ENCODE measurements around the gene IGSF21. TPM values are rescaled to one million over a fixed set of nuclear protein-coding genes. Genes with fewer than 3 reads are reported as not detected.

The IGSF21 gene
- total RNA-seq, 1 experiment from 2014 or later = 30.5 TPM

- TF ChIP-seq AFF4 (CRISPR knock-in tag; IDR thresholded peaks at IDR 0.05; ENCODE audit: borderline replicate concordance) (no peak), MLX (CRISPR knock-in tag; IDR thresholded peaks at IDR 0.05) (no peak), AR (CRISPR knock-in tag; IDR thresholded peaks at IDR 0.05) (0 out of 2 replicates have a peak, but pooled peaks have one; percentile 29), NFE2L1 (CRISPR knock-in tag; IDR thresholded peaks at IDR 0.05) (peak; percentile 38; the same call in 1 of the 2 replicates), ZNF232 (CRISPR knock-in tag; IDR thresholded peaks at IDR 0.05) (0 out of 2 replicates have a peak, but pooled peaks have one; percentile 37), ESRRA (CRISPR knock-in tag; IDR thresholded peaks at IDR 0.05; ENCODE audit: borderline replicate concordance) (no peak), TEAD1 (CRISPR knock-in tag; IDR thresholded peaks at IDR 0.05) (peak; percentile 100), ZNF281 (CRISPR knock-in tag; IDR thresholded peaks at IDR 0.05) (peak; percentile 87), RELA (CRISPR knock-in tag; IDR thresholded peaks at IDR 0.05; ENCODE audit: borderline replicate concordance) (no peak), ZBTB43 (CRISPR knock-in tag; IDR thresholded peaks at IDR 0.05) (peak; percentile 15; the same call in 1 of the 2 replicates), NR2C2 (CRISPR knock-in tag; IDR thresholded peaks at IDR 0.05) (no peak), PREB (CRISPR knock-in tag; IDR thresholded peaks at IDR 0.05; ENCODE audit: borderline replicate concordance) (no peak), ATF1 (CRISPR knock-in tag; IDR thresholded peaks at IDR 0.05) (no peak), ZNF219 (CRISPR knock-in tag; IDR thresholded peaks at IDR 0.05; ENCODE audit: borderline replicate concordance) (peak; percentile 49; the same call in 1 of the 2 replicates), SMAD3 (CRISPR knock-in tag; IDR thresholded peaks at IDR 0.05; ENCODE audit: borderline replicate concordance) (peak; percentile 59; the same call in 1 of the 2 replicates), USF2 (CRISPR knock-in tag; IDR thresholded peaks at IDR 0.05) (peak; percentile 4; the same call in 1 of the 2 replicates), FOXP4 (CRISPR knock-in tag; IDR thresholded peaks at IDR 0.05) (peak; percentile 93), CREB1 (CRISPR knock-in tag; IDR thresholded peaks at IDR 0.05) (0 out of 2 replicates have a peak, but pooled peaks have one; percentile 56)
- TF ChIP-seq, protein P1, sequence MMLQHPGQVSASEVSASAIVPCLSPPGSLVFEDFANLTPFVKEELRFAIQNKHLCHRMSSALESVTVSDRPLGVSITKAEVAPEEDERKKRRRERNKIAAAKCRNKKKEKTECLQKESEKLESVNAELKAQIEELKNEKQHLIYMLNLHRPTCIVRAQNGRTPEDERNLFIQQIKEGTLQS (CRISPR knock-in tag; conservative IDR thresholded peaks at IDR 0.05) = no peak
Measured at GRCh38 chr1:18297896-18298648, 190.5 kb downstream of the IGSF21 start (continued).

Measured in WTC11 (cell line).